A549 (cell line): ENCODE data around the gene MX2. TPM values are rescaled to one million over a fixed set of nuclear protein-coding genes. Genes with fewer than 3 reads are reported as not detected.

Experiments used
- ATAC-seq, 2 experiments: fragments of 200-7000 bp in 1 of 2; fragments of >200 bp in 1 of 2; cut with Nextera tagmentation in 1 of 2; cut with Tn5 transposase in 1 of 2; 3 replicates each; pipeline versions ENCODE4 v1.8.0 to v1.9.1; 2018 to 2020; ENCODE audit warnings: mild to moderate bottlenecking in 1 of 2, moderate library complexity in 1 of 2
- CTCF ChIA-PET: fragments of 300-600 bp; sonication (Branson Sonifier 250); formaldehyde crosslinking; extraction: SDS; loops from one replicate; lab custom pipeline; 2021; ENCODE audit warnings: antibody characterized with exemption, inconsistent platforms; lab: Yijun Ruan, JAX
- POLR2A ChIA-PET: fragments of 350-600 bp; formaldehyde crosslinking; extraction: SDS; loops from one replicate; lab custom pipeline; 2021; ENCODE audit warnings: antibody characterized with exemption, inconsistent platforms; lab: Yijun Ruan, JAX
- DNase-seq, 2 experiments: peaks; one replicate each; pipeline versions ENCODE4 v3.0.0 to v3.0.0-alpha.2; 2011 to 2016; ENCODE audit warnings: low read depth in 1 of 2, low spot score in 1 of 2
- FAIRE-seq: peaks from 2 replicates; lab custom pipeline; 2011; peaks lifted over from hg19 to GRCh38; lab: Jason Lieb, UNC
- H3K27ac ChIP-seq, 2 experiments: fragments of >200 bp; sonication (Bioruptor Twin); formaldehyde crosslinking; 3 replicates each; pipeline ENCODE4 v1.5.1; 2016 to 2017
- H3K4me1 ChIP-seq: fragments of >200 bp; sonication (Bioruptor Twin); formaldehyde crosslinking; 3 replicates; pipeline ENCODE4 v1.6.1; 2016
- H3K4me2 ChIP-seq: fragments of >200 bp; sonication (Bioruptor Twin); formaldehyde crosslinking; 3 replicates; pipeline ENCODE4 v1.6.1; 2016
- H3K4me3 ChIP-seq: fragments of >200 bp; sonication (Bioruptor Twin); formaldehyde crosslinking; 3 replicates; pipeline ENCODE4 v1.5.1; 2016
- H3K9me3 ChIP-seq: fragments of >200 bp; sonication (Bioruptor Twin); formaldehyde crosslinking; 3 replicates; pipeline ENCODE4 v1.6.1; 2016
- BCL3 ChIP-seq: fragments of >200 bp; sonication (Bioruptor Twin); formaldehyde crosslinking; IDR thresholded peaks from 3 replicates; pipeline ENCODE4 v1.6.1; 2016
- BHLHE40 ChIP-seq: IDR thresholded peaks from 2 replicates; pipeline ENCODE4 v1.6.1; 2012; ENCODE audit warnings: low read depth, low read length, inconsistent platforms
- CBX2 ChIP-seq: fragments of 200-600 bp; sonication (generic); IDR thresholded peaks from 2 replicates; pipeline ENCODE4 v1.6.1; 2016; ENCODE audit warnings: low read depth, mild to moderate bottlenecking, borderline replicate concordance
- CHD4 ChIP-seq: fragments of 200-600 bp; sonication (generic); IDR thresholded peaks from 2 replicates; pipeline ENCODE4 v1.6.1; 2016; ENCODE audit warnings: antibody characterized with exemption, mild to moderate bottlenecking, borderline replicate concordance
- CTCF ChIP-seq: fragments of >200 bp; sonication (Bioruptor Twin); formaldehyde crosslinking; IDR thresholded peaks from 3 replicates; pipeline ENCODE4 v1.5.1; 2016
- EHF ChIP-seq: fragments of 250-450 bp; sonication (Bioruptor Pico); IDR thresholded peaks from 2 replicates; pipeline ENCODE4 v1.5.0; 2020; ENCODE audit warnings: mild to moderate bottlenecking
- ESRRA ChIP-seq: fragments of 150-350 bp; IDR thresholded peaks from 2 replicates; pipeline ENCODE4 v1.6.1; 2014; ENCODE audit warnings: mild to moderate bottlenecking, low read length, borderline replicate concordance
- FOSB ChIP-seq: fragments of 250-450 bp; sonication (Bioruptor Pico); IDR thresholded peaks from 2 replicates; pipeline ENCODE4 v1.5.0; 2020; ENCODE audit warnings: mild to moderate bottlenecking, moderate library complexity
- FOXS1 ChIP-seq: fragments of 250-450 bp; sonication (Bioruptor Pico); IDR thresholded peaks from 2 replicates; pipeline ENCODE4 v1.5.0; 2020; ENCODE audit warnings: mild to moderate bottlenecking, moderate library complexity
- HDAC2 ChIP-seq: fragments of 200-600 bp; sonication (generic); IDR thresholded peaks from 2 replicates; pipeline ENCODE4 v1.6.1; 2016
- HES2 ChIP-seq: fragments of >200 bp; sonication (Bioruptor Twin); formaldehyde crosslinking; IDR thresholded peaks from 2 replicates; pipeline ENCODE4 v1.6.1; 2016
- HEYL ChIP-seq: fragments of 250-450 bp; sonication (Bioruptor Pico); IDR thresholded peaks from 2 replicates; pipeline ENCODE4 v1.8.0; 2021; ENCODE audit warnings: mild to moderate bottlenecking, moderate library complexity
- HMGXB4 ChIP-seq: fragments of 250-450 bp; sonication (Bioruptor Pico); IDR thresholded peaks from 2 replicates; pipeline ENCODE4 v1.5.0; 2021; ENCODE audit warnings: mild to moderate bottlenecking, moderate library complexity, borderline replicate concordance
- HOXA7 ChIP-seq: fragments of 250-450 bp; sonication (Bioruptor Pico); IDR thresholded peaks from 2 replicates; pipeline ENCODE4 v1.5.0; 2020; ENCODE audit warnings: mild to moderate bottlenecking, moderate library complexity
- HOXB5 ChIP-seq: fragments of 250-450 bp; sonication (Bioruptor Pico); IDR thresholded peaks from 2 replicates; pipeline ENCODE4 v1.5.0; 2020; ENCODE audit warnings: mild to moderate bottlenecking, moderate library complexity
- KDM1A ChIP-seq: fragments of 200-600 bp; sonication (generic); IDR thresholded peaks from 2 replicates; pipeline ENCODE4 v1.6.1; 2016; ENCODE audit warnings: low read depth, mild to moderate bottlenecking
- MAFK ChIP-seq: fragments of 450-650 bp; IDR thresholded peaks from 2 replicates; pipeline ENCODE4 v1.6.1; 2014; ENCODE audit not compliant: partially characterized antibody
- MAX ChIP-seq: IDR thresholded peaks from 2 replicates; pipeline ENCODE4 v1.6.1; 2012
- MYC ChIP-seq: IDR thresholded peaks from 2 replicates; pipeline ENCODE4 v1.6.1; 2012; ENCODE audit warnings: mild to moderate bottlenecking, inconsistent platforms, low read length, improper control_type of control experiment, borderline replicate concordance
- NFE2L2 ChIP-seq: fragments of 150-350 bp; conservative IDR thresholded peaks from 2 replicates; pipeline ENCODE4 v1.6.1; 2014; ENCODE audit warnings: low read length
- NPAS2 ChIP-seq: fragments of 250-450 bp; sonication (Bioruptor Pico); IDR thresholded peaks from 2 replicates; pipeline ENCODE4 v1.8.0; 2022; ENCODE audit warnings: mild to moderate bottlenecking, moderate library complexity, borderline replicate concordance
- PHF8 ChIP-seq: fragments of 200-600 bp; sonication (generic); IDR thresholded peaks from 2 replicates; pipeline ENCODE4 v1.6.1; 2016; ENCODE audit warnings: low read depth, mild to moderate bottlenecking, antibody characterized with exemption, moderate library complexity, borderline replicate concordance
- RFX5 ChIP-seq: fragments of 450-650 bp; IDR thresholded peaks from 2 replicates; pipeline ENCODE4 v1.7.1; 2014; ENCODE audit warnings: antibody characterized with exemption, mild to moderate bottlenecking, moderate library complexity
- SMC3 ChIP-seq: fragments of >200 bp; sonication (Bioruptor Twin); formaldehyde crosslinking; IDR thresholded peaks from 3 replicates; pipeline ENCODE4 v1.6.1; 2018; ENCODE audit warnings: inconsistent platforms
- TP53 ChIP-seq: fragments of 250-450 bp; sonication (Bioruptor Pico); IDR thresholded peaks from 2 replicates; pipeline ENCODE4 v1.5.0; 2021; ENCODE audit warnings: mild to moderate bottlenecking, moderate library complexity
- ZFP36 ChIP-seq: fragments of 450-650 bp; IDR thresholded peaks from 2 replicates; pipeline ENCODE4 v1.6.1; 2014; ENCODE audit warnings: borderline replicate concordance; ENCODE audit not compliant: partially characterized antibody
- WGBS: methylation state at CpG from one replicate; pipeline ENCODE4 v1.1.6; 2017; ENCODE audit errors: missing lambda C conversion rate; 5-methylcytosine and 5-hydroxymethylcytosine counted together
- polyA plus RNA-seq, 4 experiments: library from polyadenylated mRNA; depleted of rRNA in 3 of 4; stranded (reverse); fragments of >200 nt; fragmentation: RNase III in 1 of 4; extraction: RNeasy Plus Mini Kit Qiagen cat#74134 plus additional on column Dnase treatment in 1 of 4; gene quantifications; 2 replicates in 3 of 4; 3 replicates in 1 of 4; pipeline ENCODE4 v1.2.3, GENCODE V29; 2011 to 2017

The MX2 gene
- polyA plus RNA-seq, 2 of the 4 experiments (the other 2 are of a cell fraction): not detected

GRCh38 chr21:41337515-41337914, 24.3 kb upstream of the MX2 start:
- H3K9me3 ChIP-seq: no peaks in the 10 kb centered on the region; the same call in 2 of the 3 replicates
- ATAC-seq (no peak), FAIRE-seq (no peak), DNase-seq (no peak)
- CTCF ChIA-PET: no interaction called here
- no peak overlapping the region for H3K27ac ChIP-seq
- H3K4me3 ChIP-seq: no peak overlapping the region
- H3K4me1 ChIP-seq: no peaks in the 10 kb centered on the region
- WGBS: 44% methylated on average over 3 of the region's 3 CpGs
- TF ChIP-seq CTCF (no peak), ESRRA (no peak), RFX5 (no peak), HES2 (no peak), SMC3 (no peak), PHF8 (no peak), MYC (no peak), KDM1A (no peak), BHLHE40 (no peak), FOSB (CRISPR knock-in tag) (no peak), TP53 (no peak)
- TF ChIP-seq, all 56 proteins: peak for 0
- no peak overlapping the region for H3K4me2 ChIP-seq
- POLR2A ChIA-PET: no interaction called here

- no peak overlapping the region for H3K4me3 ChIP-seq
- ATAC-seq (no peak), FAIRE-seq (no peak), DNase-seq (no peak)
- H3K27ac ChIP-seq: no peak overlapping the region
- H3K4me1 ChIP-seq: no peaks in the 10 kb centered on the region
- 47% methylated on average over 6 of the region's 8 CpGs for WGBS
- ChIA-PET POLR2A (no interaction called here), CTCF (interaction anchor here (1.2 kb wide), 1 partner anchor 55 kb away, joined by 3 read pairs; no protein-coding TSS in a partner anchor)
- TF ChIP-seq BCL3 (no peak), RFX5 (no peak), HOXB5 (CRISPR knock-in tag) (no peak), HDAC2 (no peak), FOXS1 (CRISPR knock-in tag) (no peak), KDM1A (no peak), CHD4 (no peak), NFE2L2 (no peak), HEYL (CRISPR knock-in tag) (no peak), NPAS2 (CRISPR knock-in tag) (no peak), SMC3 (no peak), HOXA7 (CRISPR knock-in tag) (no peak), TP53 (no peak), ZFP36 (no peak), CBX2 (no peak)
- no peaks in the 10 kb centered on the region; the same call in 2 of the 3 replicates for H3K9me3 ChIP-seq
- H3K4me2 ChIP-seq: no peak overlapping the region
These were observed 23.4 kb upstream of the MX2 start for GRCh38 chr21:41338455-41338854.

- Histone ChIP-seq H3K9me3 (no peaks in the 10 kb centered on the region; the same call in 2 of the 3 replicates), H3K4me3 (no peak overlapping the region), H3K27ac (no peak overlapping the region), H3K4me2 (no peak overlapping the region), H3K4me1 (no peaks in the 10 kb centered on the region)
- FAIRE-seq (no peak), ATAC-seq (no peak), DNase-seq (no peak)
- POLR2A ChIA-PET: no interaction called here
- CTCF ChIA-PET: no interaction called here
- 21% methylated on average over 4 of the region's 4 CpGs for WGBS
- TF ChIP-seq MAFK: no peak
- TF ChIP-seq HMGXB4 (CRISPR knock-in tag): no peak
- no peak for TF ChIP-seq MAX
- no peak for TF ChIP-seq RFX5
- TF ChIP-seq ZFP36: no peak
- TF ChIP-seq EHF (CRISPR knock-in tag): no peak
- no peak for TF ChIP-seq BCL3
These were observed 19.8 kb upstream of the MX2 start for GRCh38 chr21:41342035-41342434.
